ENCODE results near the gene HERC6.

GRCh38 chr4:88396681-88397080, 18.0 kb downstream of the HERC6 start:
- TF ChIP-seq EZH2 (IDR thresholded peaks at IDR 0.05; ENCODE audit: borderline replicate concordance, low read depth, low read length, poor library complexity, severe bottlenecking) (no peak), CTCF (conservative IDR thresholded peaks at IDR 0.05; ENCODE audit: low read depth, low read length) (no peak)
